Karpas-422 (cell line): ENCODE measurements around the gene ASB15. TPM values are rescaled to one million over a fixed set of nuclear protein-coding genes. Genes with fewer than 3 reads are reported as not detected.
"Not testable (repeated sequence)": the region's sequence is repeated elsewhere in the genome, so short reads cannot be mapped to it uniquely, and the experiment has no call there.

ENCODE experiments used
- DNase-seq: peaks from one replicate; pipeline ENCODE4 v3.0.0-alpha.2; 2015
- H2AFZ ChIP-seq: fragments of 200-600 bp; sonication (generic); 2 replicates; pipeline ENCODE4 v1.6.1; 2014; ENCODE audit warnings: antibody characterized with exemption, low read length, mixed read lengths
- H3K27ac ChIP-seq: fragments of 200-600 bp; sonication (generic); 2 replicates; pipeline ENCODE4 v1.5.1; 2014; ENCODE audit warnings: mild to moderate bottlenecking, low read length, moderate library complexity
- H3K27me3 ChIP-seq: fragments of 200-600 bp; sonication (generic); 2 replicates; pipeline ENCODE4 v1.6.1; 2014; ENCODE audit warnings: low read length, mixed read lengths
- H3K36me3 ChIP-seq: fragments of 200-600 bp; sonication (generic); 2 replicates; pipeline ENCODE4 v1.6.1; 2014; ENCODE audit warnings: low read length, mixed read lengths; ENCODE audit not compliant: insufficient read depth
- H3K4me1 ChIP-seq: fragments of 200-600 bp; sonication (generic); 2 replicates; pipeline ENCODE4 v1.6.1; 2014; ENCODE audit warnings: mild to moderate bottlenecking, low read length, mixed read lengths
- H3K4me2 ChIP-seq: fragments of 200-600 bp; sonication (generic); 2 replicates; pipeline ENCODE4 v1.6.1; 2014; ENCODE audit warnings: low read length, low read depth, mild to moderate bottlenecking; ENCODE audit not compliant: poor library complexity, severe bottlenecking
- H3K4me3 ChIP-seq: fragments of 200-600 bp; sonication (generic); 2 replicates; pipeline ENCODE4 v1.5.1; 2014; ENCODE audit warnings: mild to moderate bottlenecking, antibody characterized with exemption, low read length, mixed read lengths
- H3K79me2 ChIP-seq: fragments of 200-600 bp; sonication (generic); 2 replicates; pipeline ENCODE4 v1.6.1; 2014; ENCODE audit warnings: mild to moderate bottlenecking, low read length, mixed read lengths
- H3K9ac ChIP-seq: fragments of 200-600 bp; sonication (generic); 2 replicates; pipeline ENCODE4 v1.6.0; 2014; ENCODE audit warnings: low read length
- H3K9me2 ChIP-seq: fragments of 200-600 bp; sonication (generic), shearing (Covaris generic); replicated peaks from 2 replicates; pipeline ENCODE4 v1.6.0; 2014; ENCODE audit warnings: mild to moderate bottlenecking, low read length, moderate library complexity; ENCODE audit not compliant: insufficient read depth
- H3K9me3 ChIP-seq: fragments of 300-700, 200-600 bp; sonication (generic); 2 replicates; pipeline ENCODE4 v1.6.1; 2014; ENCODE audit warnings: low read length, mixed read lengths
- H4K20me1 ChIP-seq: fragments of 200-600 bp; sonication (generic); 2 replicates; pipeline ENCODE4 v1.6.1; 2014; ENCODE audit warnings: mild to moderate bottlenecking, antibody characterized with exemption, low read length, low read depth; ENCODE audit not compliant: insufficient read depth
- total RNA-seq: library from RNA; depleted of rRNA; stranded (reverse); fragments of >200 nt; shearing (Covaris generic); gene quantifications from 2 replicates; pipeline ENCODE4 v1.2.3, GENCODE V29; 2014; ENCODE audit warnings: low replicate concordance

Gene ASB15
- total RNA-seq, 1 experiment from 2014 or later: 0.04 TPM

- Histone ChIP-seq H2AFZ (no peak overlapping the region), H4K20me1 (no peaks in the 10 kb centered on the region), H3K9me2 (no peaks in the 10 kb centered on the region), H3K4me2 (no peak overlapping the region), H3K79me2 (no peaks in the 10 kb centered on the region), H3K9me3 (no peaks in the 10 kb centered on the region), H3K27me3 (no peaks in the 10 kb centered on the region), H3K4me3 (no peak overlapping the region), H3K9ac (no peak overlapping the region), H3K27ac (no peak overlapping the region), H3K36me3 (no peaks in the 10 kb centered on the region), H3K4me1 (no peaks in the 10 kb centered on the region)
- no peak for DNase-seq
These were observed 31.9 kb downstream of the ASB15 start for GRCh38 chr7:123633553-123633952.

DNA sequence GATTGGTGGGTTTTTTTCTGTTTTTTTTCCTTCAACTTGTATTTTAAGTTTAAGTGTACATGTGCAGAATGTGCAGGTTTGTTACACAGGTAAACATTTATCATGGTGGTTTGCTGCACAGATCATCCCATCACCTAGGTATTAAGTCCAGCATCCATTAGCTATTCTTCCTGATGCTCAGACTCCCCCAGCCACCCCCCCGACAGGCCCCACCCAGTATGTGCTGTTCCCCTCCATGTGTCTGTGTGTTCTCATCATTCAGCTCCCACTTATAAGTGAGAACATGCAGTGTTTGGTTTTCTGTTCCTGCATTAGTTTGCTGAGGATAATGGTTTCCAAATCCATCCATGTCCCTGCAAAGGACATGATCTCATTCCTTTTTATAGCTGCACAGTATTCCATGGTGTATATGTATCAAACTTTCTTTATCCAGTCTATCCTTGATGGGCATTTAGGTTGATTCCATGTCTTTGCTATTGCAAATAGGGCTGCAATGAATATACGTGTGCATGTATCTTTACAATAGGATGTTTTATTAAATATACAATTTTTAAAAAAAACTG lies 32.5 kb downstream of the ASB15 start:
- H4K20me1 ChIP-seq, H3K9ac ChIP-seq, DNase-seq, H3K4me2 ChIP-seq, H3K4me1 ChIP-seq, H3K4me3 ChIP-seq, H3K27me3 ChIP-seq, H3K27ac ChIP-seq, H2AFZ ChIP-seq, H3K79me2 ChIP-seq, H3K36me3 ChIP-seq, H3K9me3 ChIP-seq, H3K9me2 ChIP-seq: not testable (repeated sequence)

- Histone ChIP-seq H2AFZ (no peak overlapping the region), H3K36me3 (no peaks in the 10 kb centered on the region), H3K27ac (no peak overlapping the region), H3K9me3 (no peaks in the 10 kb centered on the region), H3K9ac (no peak overlapping the region), H3K27me3 (no peaks in the 10 kb centered on the region), H3K79me2 (no peaks in the 10 kb centered on the region), H3K4me1 (no peaks in the 10 kb centered on the region), H3K4me2 (no peak overlapping the region), H4K20me1 (no peaks in the 10 kb centered on the region), H3K9me2 (no peaks in the 10 kb centered on the region), H3K4me3 (no peak overlapping the region)
- peak; percentile 47 for DNase-seq
These were observed 34.1 kb downstream of the ASB15 start for GRCh38 chr7:123635551-123636359.

DNA sequence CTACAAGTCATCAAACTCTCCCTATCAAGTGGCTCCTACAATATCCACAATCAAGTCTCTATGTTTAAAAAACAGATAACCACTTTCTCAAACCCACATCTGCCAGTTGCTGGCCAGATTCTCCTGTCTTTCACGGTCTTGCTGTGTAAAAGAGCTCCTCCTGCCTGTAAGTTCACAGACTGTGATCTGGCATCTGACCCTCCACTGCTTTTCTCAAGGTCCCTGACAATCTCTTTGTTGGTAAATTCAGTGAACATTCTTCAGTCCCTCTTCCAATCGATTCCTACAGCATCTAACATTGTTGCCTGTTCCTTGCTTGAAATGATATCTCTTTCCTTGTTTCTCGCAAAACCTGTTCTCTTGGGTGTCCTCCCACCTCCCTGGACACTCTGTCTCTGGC lies 35.6 kb downstream of the ASB15 start:
- H4K20me1 ChIP-seq: no peaks in the 10 kb centered on the region
- no peaks in the 10 kb centered on the region for H3K36me3 ChIP-seq
- no peaks in the 10 kb centered on the region for H3K9me2 ChIP-seq
- H3K9ac ChIP-seq: no peak overlapping the region
- DNase-seq: no peak
- no peak overlapping the region for H3K4me2 ChIP-seq
- no peaks in the 10 kb centered on the region for H3K9me3 ChIP-seq
- no peaks in the 10 kb centered on the region for H3K27me3 ChIP-seq
- no peak overlapping the region for H2AFZ ChIP-seq
- no peaks in the 10 kb centered on the region for H3K4me1 ChIP-seq
- no peak overlapping the region for H3K4me3 ChIP-seq
- H3K27ac ChIP-seq: no peak overlapping the region
- no peaks in the 10 kb centered on the region for H3K79me2 ChIP-seq

- Histone ChIP-seq H3K4me2 (no peak overlapping the region), H4K20me1 (no peaks in the 10 kb centered on the region), H3K27me3 (no peaks in the 10 kb centered on the region), H3K9me3 (no peaks in the 10 kb centered on the region), H3K4me1 (no peaks in the 10 kb centered on the region), H3K9me2 (no peaks in the 10 kb centered on the region), H3K27ac (no peak overlapping the region), H2AFZ (no peak overlapping the region), H3K36me3 (no peaks in the 10 kb centered on the region), H3K9ac (no peak overlapping the region), H3K4me3 (no peak overlapping the region), H3K79me2 (no peaks in the 10 kb centered on the region)
- DNase-seq: no peak
These were observed 36.3 kb downstream of the ASB15 start for GRCh38 chr7:123637878-123638277.

- Histone ChIP-seq H2AFZ (no peak overlapping the region), H3K4me3 (no peak overlapping the region)
- DNase-seq: no peak
These were observed 38.0 kb downstream of the ASB15 start for GRCh38 chr7:123639631-123640030.

DNA sequence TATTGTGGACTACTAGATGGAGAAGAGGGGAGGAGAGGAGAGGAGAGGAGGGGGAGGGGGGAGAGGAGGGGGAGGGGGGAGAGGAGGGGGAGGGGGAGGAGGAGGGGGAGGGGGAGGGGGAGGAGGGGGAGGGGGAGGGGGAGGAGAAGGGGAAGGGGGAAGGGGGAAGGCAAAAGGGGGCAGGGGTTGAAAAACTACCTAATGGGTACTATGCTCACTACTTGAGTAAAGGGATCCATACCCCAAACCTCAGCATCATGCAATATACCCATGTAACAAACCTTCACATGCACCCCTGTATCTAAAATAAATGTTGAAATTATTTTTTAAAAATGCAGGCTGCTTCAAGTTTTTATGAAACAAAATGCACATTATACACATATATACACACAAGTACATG lies 39.0 kb downstream of the ASB15 start:
- no peaks in the 10 kb centered on the region for H3K9me3 ChIP-seq
- no peak overlapping the region for H3K4me2 ChIP-seq
- no peak overlapping the region for H3K4me3 ChIP-seq
- no peaks in the 10 kb centered on the region for H3K36me3 ChIP-seq
- no peaks in the 10 kb centered on the region for H3K4me1 ChIP-seq
- no peaks in the 10 kb centered on the region for H4K20me1 ChIP-seq
- H3K27me3 ChIP-seq: no peaks in the 10 kb centered on the region
- H3K9ac ChIP-seq: no peak overlapping the region
- H2AFZ ChIP-seq: no peak overlapping the region
- H3K9me2 ChIP-seq: no peaks in the 10 kb centered on the region
- no peaks in the 10 kb centered on the region for H3K79me2 ChIP-seq
- H3K27ac ChIP-seq: no peak overlapping the region
- no peak for DNase-seq

More at GRCh38 chr7:123639631-123640030, 38.0 kb downstream of the ASB15 start:
- no peaks in the 10 kb centered on the region for H3K4me1 ChIP-seq
- H3K27ac ChIP-seq: no peak overlapping the region
- H3K9me3 ChIP-seq: no peaks in the 10 kb centered on the region
- no peaks in the 10 kb centered on the region for H3K79me2 ChIP-seq
- H3K4me2 ChIP-seq: no peak overlapping the region
- no peaks in the 10 kb centered on the region for H3K27me3 ChIP-seq
- no peaks in the 10 kb centered on the region for H3K9me2 ChIP-seq
- no peak overlapping the region for H3K9ac ChIP-seq
- H3K36me3 ChIP-seq: no peaks in the 10 kb centered on the region
- H4K20me1 ChIP-seq: no peaks in the 10 kb centered on the region

DNA sequence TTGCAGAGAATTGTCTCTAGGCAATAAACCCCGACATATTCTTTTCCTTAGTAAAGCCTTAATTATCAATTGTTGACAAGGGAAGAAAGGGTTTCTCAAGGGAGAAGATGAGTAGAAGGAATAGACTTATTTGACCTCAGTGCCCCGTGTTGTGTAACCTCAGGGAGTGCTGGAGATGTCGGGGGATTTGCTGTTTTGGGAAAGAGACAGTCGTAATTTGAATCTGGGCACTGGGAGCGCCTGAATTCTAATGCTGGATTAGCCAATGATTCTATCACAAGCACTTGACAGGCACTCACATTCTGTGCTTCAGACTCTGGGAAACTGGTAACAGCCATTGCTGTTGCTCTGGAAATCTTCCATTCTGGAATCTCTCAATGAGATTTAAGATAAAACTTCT lies 40.3 kb downstream of the ASB15 start:
- Histone ChIP-seq H3K9me3 (no peaks in the 10 kb centered on the region), H4K20me1 (no peaks in the 10 kb centered on the region), H3K79me2 (no peaks in the 10 kb centered on the region), H3K4me2 (no peak overlapping the region), H3K9ac (no peak overlapping the region), H3K27me3 (no peaks in the 10 kb centered on the region), H3K4me1 (no peaks in the 10 kb centered on the region), H3K36me3 (no peaks in the 10 kb centered on the region), H3K27ac (no peak overlapping the region), H2AFZ (no peak overlapping the region), H3K9me2 (no peaks in the 10 kb centered on the region), H3K4me3 (no peak overlapping the region)
- no peak for DNase-seq
